ENCODE data around the gene CS.

DNA sequence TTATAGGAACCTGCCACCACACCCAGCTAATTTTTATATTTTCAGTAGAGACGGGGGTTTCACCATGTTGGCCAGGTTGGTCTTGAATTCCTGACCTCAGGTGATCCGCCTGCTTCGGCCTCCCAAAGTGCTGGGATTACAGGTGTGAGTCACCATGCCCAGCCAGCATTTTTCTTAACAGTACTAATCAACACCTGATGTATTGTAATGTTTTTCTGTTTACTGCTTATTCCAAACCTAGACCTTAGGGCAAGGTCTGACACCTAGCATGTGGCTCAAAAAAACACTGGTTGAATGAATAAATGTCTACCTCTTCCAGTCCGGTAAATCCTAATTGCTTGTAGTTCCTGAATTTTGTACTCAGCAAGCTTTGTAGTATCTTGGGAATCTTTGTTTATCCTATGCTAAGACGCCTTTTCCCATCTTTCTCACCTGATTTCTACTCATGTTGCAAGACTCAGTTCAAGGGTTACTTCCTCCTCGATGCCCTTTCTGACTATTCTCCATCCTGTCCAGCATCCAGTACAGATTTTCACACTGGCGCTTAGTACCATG is 30.9 kb upstream of the CS start:
- TF ChIP-seq, protein P1, sequence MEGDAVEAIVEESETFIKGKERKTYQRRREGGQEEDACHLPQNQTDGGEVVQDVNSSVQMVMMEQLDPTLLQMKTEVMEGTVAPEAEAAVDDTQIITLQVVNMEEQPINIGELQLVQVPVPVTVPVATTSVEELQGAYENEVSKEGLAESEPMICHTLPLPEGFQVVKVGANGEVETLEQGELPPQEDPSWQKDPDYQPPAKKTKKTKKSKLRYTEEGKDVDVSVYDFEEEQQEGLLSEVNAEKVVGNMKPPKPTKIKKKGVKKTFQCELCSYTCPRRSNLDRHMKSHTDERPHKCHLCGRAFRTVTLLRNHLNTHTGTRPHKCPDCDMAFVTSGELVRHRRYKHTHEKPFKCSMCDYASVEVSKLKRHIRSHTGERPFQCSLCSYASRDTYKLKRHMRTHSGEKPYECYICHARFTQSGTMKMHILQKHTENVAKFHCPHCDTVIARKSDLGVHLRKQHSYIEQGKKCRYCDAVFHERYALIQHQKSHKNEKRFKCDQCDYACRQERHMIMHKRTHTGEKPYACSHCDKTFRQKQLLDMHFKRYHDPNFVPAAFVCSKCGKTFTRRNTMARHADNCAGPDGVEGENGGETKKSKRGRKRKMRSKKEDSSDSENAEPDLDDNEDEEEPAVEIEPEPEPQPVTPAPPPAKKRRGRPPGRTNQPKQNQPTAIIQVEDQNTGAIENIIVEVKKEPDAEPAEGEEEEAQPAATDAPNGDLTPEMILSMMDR (IDR thresholded peaks at IDR 0.05; ENCODE audit: insufficient read depth, low read length): no peak
- no peak for TF ChIP-seq POLR2AphosphoS5 (IDR thresholded peaks at IDR 0.05; ENCODE audit: low read depth)
- TF ChIP-seq, protein P2, sequence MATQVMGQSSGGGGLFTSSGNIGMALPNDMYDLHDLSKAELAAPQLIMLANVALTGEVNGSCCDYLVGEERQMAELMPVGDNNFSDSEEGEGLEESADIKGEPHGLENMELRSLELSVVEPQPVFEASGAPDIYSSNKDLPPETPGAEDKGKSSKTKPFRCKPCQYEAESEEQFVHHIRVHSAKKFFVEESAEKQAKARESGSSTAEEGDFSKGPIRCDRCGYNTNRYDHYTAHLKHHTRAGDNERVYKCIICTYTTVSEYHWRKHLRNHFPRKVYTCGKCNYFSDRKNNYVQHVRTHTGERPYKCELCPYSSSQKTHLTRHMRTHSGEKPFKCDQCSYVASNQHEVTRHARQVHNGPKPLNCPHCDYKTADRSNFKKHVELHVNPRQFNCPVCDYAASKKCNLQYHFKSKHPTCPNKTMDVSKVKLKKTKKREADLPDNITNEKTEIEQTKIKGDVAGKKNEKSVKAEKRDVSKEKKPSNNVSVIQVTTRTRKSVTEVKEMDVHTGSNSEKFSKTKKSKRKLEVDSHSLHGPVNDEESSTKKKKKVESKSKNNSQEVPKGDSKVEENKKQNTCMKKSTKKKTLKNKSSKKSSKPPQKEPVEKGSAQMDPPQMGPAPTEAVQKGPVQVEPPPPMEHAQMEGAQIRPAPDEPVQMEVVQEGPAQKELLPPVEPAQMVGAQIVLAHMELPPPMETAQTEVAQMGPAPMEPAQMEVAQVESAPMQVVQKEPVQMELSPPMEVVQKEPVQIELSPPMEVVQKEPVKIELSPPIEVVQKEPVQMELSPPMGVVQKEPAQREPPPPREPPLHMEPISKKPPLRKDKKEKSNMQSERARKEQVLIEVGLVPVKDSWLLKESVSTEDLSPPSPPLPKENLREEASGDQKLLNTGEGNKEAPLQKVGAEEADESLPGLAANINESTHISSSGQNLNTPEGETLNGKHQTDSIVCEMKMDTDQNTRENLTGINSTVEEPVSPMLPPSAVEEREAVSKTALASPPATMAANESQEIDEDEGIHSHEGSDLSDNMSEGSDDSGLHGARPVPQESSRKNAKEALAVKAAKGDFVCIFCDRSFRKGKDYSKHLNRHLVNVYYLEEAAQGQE (IDR thresholded peaks at IDR 0.05; ENCODE audit: insufficient replicate concordance, low read depth): no peak
